Left lung (tissue), 10 donors: ENCODE results near the gene ELAVL1. TPM values are rescaled to one million over a fixed set of nuclear protein-coding genes. Genes with fewer than 3 reads are reported as not detected.

Experiments used
- ATAC-seq: fragments of 200-7000 bp; cut with Tn5 transposase; one replicate; pipeline ENCODE4 v1.9.1; 2020; ENCODE audit warnings: moderate library complexity
- DNase-seq, 4 donors: peaks; one replicate each; pipeline ENCODE4 v3.0.0-alpha.2; 2013 to 2020
- H3K27ac ChIP-seq, 2 donors: fragments of 200-600 bp; sonication (generic) in 1 of 2; one replicate each; pipeline versions ENCODE4 v1.5.0 to v1.8.0; 2020 to 2021
- H3K27me3 ChIP-seq, 2 donors: fragments of 200-600 bp; sonication (generic) in 1 of 2; one replicate each; pipeline versions ENCODE4 v1.5.0 to v1.8.0; 2020 to 2021
- H3K36me3 ChIP-seq, 2 donors: fragments of 200-600 bp; sonication (generic) in 1 of 2; one replicate each; pipeline versions ENCODE4 v1.5.0 to v1.8.0; 2020 to 2021
- H3K4me1 ChIP-seq, 2 donors: fragments of 200-600 bp; one replicate each; pipeline ENCODE4 v1.8.0; 2021
- H3K4me3 ChIP-seq, 2 donors: fragments of 200-600 bp; sonication (generic) in 1 of 2; one replicate each; pipeline versions ENCODE4 v1.5.0 to v1.8.0; 2020 to 2021; ENCODE audit warnings: mild to moderate bottlenecking in 1 of 2
- H3K9me3 ChIP-seq, 2 donors: fragments of 200-600 bp; sonication (generic) in 1 of 2; one replicate each; pipeline versions ENCODE4 v1.5.0 to v1.8.0; 2020 to 2021
- CTCF ChIP-seq, 2 donors: fragments of 200-600 bp; sonication (generic) in 1 of 2; IDR thresholded peaks; one replicate each; pipeline versions ENCODE4 v1.5.0 to v1.8.0; 2021; ENCODE audit warnings: antibody characterized with exemption in 2 of 2
- intact Hi-C, 2 donors: fragments of 100-400 bp; cut with DNase I; formaldehyde crosslinking; loops; one replicate each; pipeline versions ENCODE4 v1.11.2 to v1.14.2; 2022
- polyA plus RNA-seq, 6 donors: library from polyadenylated mRNA; unstranded; fragments of 120-200 nt; gene quantifications; one replicate each; pipeline ENCODE4 v1.2.1, GENCODE V29; 2013; ENCODE audit not compliant: insufficient read length in 6 of 6
- total RNA-seq, 2 donors: library from RNA; stranded (reverse); fragmentation: NEBNext Ultra II Directional; extraction: Animal tissue kit (Norgen Biotek cat#: 25700); gene quantifications; one replicate each; pipeline ENCODE4 v1.2.1, GENCODE V29; 2021
- donor health status: DM: no; HTN: yes; CAD: no.
- donor health status: DM: no; HTN: no; CAD: no.

Gene ELAVL1
- total and polyA plus RNA-seq, 8 donors = 64.3 to 76.0 (median 71.2) TPM

GRCh38 chr19:7912144-7912696 is 93.2 kb downstream of the ELAVL1 start:
- H3K4me1 ChIP-seq = peaks cover 6 to 25% of the 10 kb centered on the region in 2 donors
- peaks cover 0 to 55% of the 10 kb centered on the region in 2 donors for H3K36me3 ChIP-seq
- no peak overlapping the region for H3K27ac ChIP-seq
- ATAC-seq (no peak), DNase-seq (peak in 1 of 4 donors; percentile 67)
- H3K27me3 ChIP-seq = peaks cover 22 to 37% of the 10 kb centered on the region in 2 donors
- H3K4me3 ChIP-seq = no peak overlapping the region
- intact Hi-C loops = no loop called here
- TF ChIP-seq CTCF (IDR thresholded peaks at IDR 0.05) = no peak
- no peaks in the 10 kb centered on the region for H3K9me3 ChIP-seq

- peaks cover 6 to 25% of the 10 kb centered on the region in 2 donors for H3K4me1 ChIP-seq
- no peak overlapping the region for H3K4me3 ChIP-seq
- H3K27ac ChIP-seq = no peak overlapping the region
- H3K36me3 ChIP-seq = peaks cover 0 to 57% of the 10 kb centered on the region in 2 donors
- ATAC-seq (no peak), DNase-seq (peak in 1 of 4 donors; percentile 75)
- intact Hi-C loops = no loop called here
- peaks cover 16 to 31% of the 10 kb centered on the region in 2 donors for H3K27me3 ChIP-seq
- no peaks in the 10 kb centered on the region for H3K9me3 ChIP-seq
- TF ChIP-seq CTCF (IDR thresholded peaks at IDR 0.05) = no peak
These were observed 93.8 kb downstream of the ELAVL1 start for GRCh38 chr19:7911508-7912143.

GRCh38 chr19:7910321-7911161 is 94.9 kb downstream of the ELAVL1 start:
- Histone ChIP-seq H3K36me3 (peaks cover 0 to 68% of the 10 kb centered on the region in 2 donors), H3K4me1 (peaks cover 0 to 24% of the 10 kb centered on the region in 2 donors), H3K27me3 (peaks cover 5 to 20% of the 10 kb centered on the region in 2 donors), H3K4me3 (no peak overlapping the region), H3K27ac (no peak overlapping the region), H3K9me3 (no peaks in the 10 kb centered on the region)
- intact Hi-C loops = no loop called here
- DNase-seq (peak in 1 of 4 donors; percentile 74), ATAC-seq (no peak)
- no peak for TF ChIP-seq CTCF (IDR thresholded peaks at IDR 0.05)

GRCh38 chr19:7909471-7910067 is 95.9 kb downstream of the ELAVL1 start:
- H3K4me3 ChIP-seq = no peak overlapping the region
- H3K4me1 ChIP-seq = peaks cover 9 to 33% of the 10 kb centered on the region in 2 donors
- intact Hi-C loops = no loop called here
- ATAC-seq (no peak), DNase-seq (no peak)
- H3K9me3 ChIP-seq = no peaks in the 10 kb centered on the region
- H3K36me3 ChIP-seq = peaks cover 0 to 71% of the 10 kb centered on the region in 2 donors
- H3K27me3 ChIP-seq = peaks cover 0 to 10% of the 10 kb centered on the region in 2 donors
- no peak for TF ChIP-seq CTCF (IDR thresholded peaks at IDR 0.05)
- no peak overlapping the region for H3K27ac ChIP-seq
